Measurements from ENCODE around the gene IFNGR2.

GRCh38 chr21:33444499-33444898 lies 41.3 kb downstream of the IFNGR2 start:
- TF ChIP-seq KDM1A (IDR thresholded peaks at IDR 0.05; ENCODE audit: borderline replicate concordance, low read length) (no peak), CTCF (IDR thresholded peaks at IDR 0.05; ENCODE audit: control extremely low read depth in 1 of 3, insufficient read depth in 1 of 3, low read depth in 1 of 3, low read length in 3 of 3) (no peak), TEAD4 (IDR thresholded peaks at IDR 0.05; ENCODE audit: low read depth, low read length) (no peak), EZH2 (IDR thresholded peaks at IDR 0.05; ENCODE audit: low read depth, low read length, severe bottlenecking) (no peak), SIN3A (conservative IDR thresholded peaks at IDR 0.05 in 1 of 2, IDR thresholded peaks at IDR 0.05 in 1 of 2; ENCODE audit: low read depth in 1 of 2, low read length in 2 of 2) (no peak), POLR2A (IDR thresholded peaks at IDR 0.05; ENCODE audit: control extremely low read depth in 1 of 2, low read depth in 2 of 2, low read length in 2 of 2) (no peak), RFX5 (IDR thresholded peaks at IDR 0.05; ENCODE audit: borderline replicate concordance, low read depth, low read length) (no peak), EP300 (IDR thresholded peaks at IDR 0.05; ENCODE audit: borderline replicate concordance in 1 of 2, low read depth in 2 of 2, low read length in 2 of 2) (no peak), YY1 (IDR thresholded peaks at IDR 0.05; ENCODE audit: low read depth, low read length) (no peak), MAFK (IDR thresholded peaks at IDR 0.05; ENCODE audit: low read depth, low read length) (no peak), FOSL1 (IDR thresholded peaks at IDR 0.05; ENCODE audit: insufficient read depth, low read depth, low read length) (no peak)
